ENCODE results near the gene COX7A2L. TPM values are rescaled to one million over a fixed set of nuclear protein-coding genes. Genes with fewer than 3 reads are reported as not detected.

The COX7A2L gene
- polyA plus RNA-seq, 1 of the 3 experiments (the other 2 are of a cell fraction): 77.6 TPM

GRCh38 chr2:42386682-42387081, 25.7 kb upstream of the COX7A2L start:
- H3K27me3 ChIP-seq (ENCODE audit: insufficient read depth): no peaks in the 10 kb centered on the region; the same call in 1 of the 2 replicates
- peak; percentile 43 for DNase-seq
- H3K4me1 ChIP-seq (ENCODE audit: control insufficient read depth in 1 of 2, insufficient read depth in 2 of 2, low read depth in 1 of 2, low read length in 1 of 2): peaks cover 0 to 8% of the 10 kb centered on the region in 2 experiments; a peak in 2 of 4 replicates
- ChIA-PET POLR2A (no interaction called here), CTCF (interaction anchor here (0.9 to 3.6 kb wide), 8 partner anchors 12 to 300 kb away, joined by 3 to 20 read pairs (median 5); no protein-coding TSS in a partner anchor)
- no peak overlapping the region for H3K27ac ChIP-seq (ENCODE audit: low read depth in 2 of 2, low read length in 1 of 2)
- H3K9me3 ChIP-seq: no peaks in the 10 kb centered on the region
- H3F3A ChIP-seq (replicated peaks; ENCODE audit: insufficient read depth): no peaks in the 10 kb centered on the region
- H3K4me3 ChIP-seq (ENCODE audit: low read depth in 2 of 2, low read length in 1 of 2): no peak overlapping the region
- no peaks in the 10 kb centered on the region for H3K79me2 ChIP-seq (ENCODE audit: insufficient read depth)
- TF ChIP-seq, protein P1, sequence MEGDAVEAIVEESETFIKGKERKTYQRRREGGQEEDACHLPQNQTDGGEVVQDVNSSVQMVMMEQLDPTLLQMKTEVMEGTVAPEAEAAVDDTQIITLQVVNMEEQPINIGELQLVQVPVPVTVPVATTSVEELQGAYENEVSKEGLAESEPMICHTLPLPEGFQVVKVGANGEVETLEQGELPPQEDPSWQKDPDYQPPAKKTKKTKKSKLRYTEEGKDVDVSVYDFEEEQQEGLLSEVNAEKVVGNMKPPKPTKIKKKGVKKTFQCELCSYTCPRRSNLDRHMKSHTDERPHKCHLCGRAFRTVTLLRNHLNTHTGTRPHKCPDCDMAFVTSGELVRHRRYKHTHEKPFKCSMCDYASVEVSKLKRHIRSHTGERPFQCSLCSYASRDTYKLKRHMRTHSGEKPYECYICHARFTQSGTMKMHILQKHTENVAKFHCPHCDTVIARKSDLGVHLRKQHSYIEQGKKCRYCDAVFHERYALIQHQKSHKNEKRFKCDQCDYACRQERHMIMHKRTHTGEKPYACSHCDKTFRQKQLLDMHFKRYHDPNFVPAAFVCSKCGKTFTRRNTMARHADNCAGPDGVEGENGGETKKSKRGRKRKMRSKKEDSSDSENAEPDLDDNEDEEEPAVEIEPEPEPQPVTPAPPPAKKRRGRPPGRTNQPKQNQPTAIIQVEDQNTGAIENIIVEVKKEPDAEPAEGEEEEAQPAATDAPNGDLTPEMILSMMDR (IDR thresholded peaks at IDR 0.05): peak; percentile 57
- TF ChIP-seq FOSL2 (IDR thresholded peaks at IDR 0.05; ENCODE audit: borderline replicate concordance, low read depth): no peak
- H3K36me3 ChIP-seq (replicated peaks in 1 of 2; ENCODE audit: control insufficient read depth in 1 of 2, insufficient read depth in 2 of 2, low read length in 1 of 2): no peaks in the 10 kb centered on the region
- no peak overlapping the region for H3K9ac ChIP-seq
- H2AFZ ChIP-seq (ENCODE audit: low read depth): no peak overlapping the region
- H4K20me1 ChIP-seq (ENCODE audit: insufficient read depth): no peaks in the 10 kb centered on the region
- WGBS (ENCODE audit: low lambda C conversion rate): 79% methylated on average over 5 of the region's 5 CpGs
- no peaks in the 10 kb centered on the region for H3K9me2 ChIP-seq
- H3K4me2 ChIP-seq: no peak overlapping the region

DNA sequence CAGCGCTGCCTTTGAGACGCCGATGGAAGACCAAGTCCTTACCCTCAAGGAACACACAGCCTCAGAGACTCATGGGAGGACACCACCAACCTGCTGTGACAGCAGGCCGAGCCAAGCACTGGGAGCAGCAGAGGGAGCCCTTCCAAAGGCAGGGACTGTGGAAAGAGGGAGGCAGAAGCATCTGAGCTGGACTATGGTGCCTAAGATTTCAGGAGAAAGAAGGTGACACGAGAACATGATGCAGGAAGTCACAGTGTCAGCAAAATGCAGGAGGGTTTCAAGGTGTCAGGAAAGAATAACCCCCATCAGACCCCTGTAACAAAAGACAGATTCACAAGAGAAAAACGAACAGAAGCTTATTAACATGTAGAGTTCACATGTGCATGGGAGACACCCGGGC, 24.2 kb upstream of the COX7A2L start:
- H3F3A ChIP-seq (replicated peaks; ENCODE audit: insufficient read depth): no peaks in the 10 kb centered on the region
- no peaks in the 10 kb centered on the region for H3K36me3 ChIP-seq (replicated peaks in 1 of 2; ENCODE audit: control insufficient read depth in 1 of 2, insufficient read depth in 2 of 2, low read length in 1 of 2)
- H3K27ac ChIP-seq (ENCODE audit: low read depth in 2 of 2, low read length in 1 of 2): no peak overlapping the region; a peak in 1 of 4 replicates
- no peaks in the 10 kb centered on the region for H3K9me2 ChIP-seq
- ChIA-PET POLR2A (interaction anchor here (0.9 kb wide), 1 partner anchor 13 kb away, joined by 3 read pairs; no protein-coding TSS in a partner anchor), CTCF (interaction anchor here (0.7 to 3.6 kb wide), 11 partner anchors 8 to 278 kb away, joined by 3 to 20 read pairs (median 5); no protein-coding TSS in a partner anchor)
- H4K20me1 ChIP-seq (ENCODE audit: insufficient read depth): no peaks in the 10 kb centered on the region
- no peaks in the 10 kb centered on the region for H3K9me3 ChIP-seq
- no peak overlapping the region for H3K4me2 ChIP-seq
- peaks cover 11% of the 10 kb centered on the region; the same call in 1 of the 2 replicates for H3K27me3 ChIP-seq (ENCODE audit: insufficient read depth)
- no peak for DNase-seq
- peaks cover 0 to 8% of the 10 kb centered on the region in 2 experiments; a peak in 2 of 4 replicates for H3K4me1 ChIP-seq (ENCODE audit: control insufficient read depth in 1 of 2, insufficient read depth in 2 of 2, low read depth in 1 of 2, low read length in 1 of 2)
- H3K9ac ChIP-seq: no peak overlapping the region
- H3K79me2 ChIP-seq (ENCODE audit: insufficient read depth): no peaks in the 10 kb centered on the region
- WGBS (ENCODE audit: low lambda C conversion rate): 66% methylated on average over 7 of the region's 7 CpGs
- no peak overlapping the region for H2AFZ ChIP-seq (ENCODE audit: low read depth)
- H3K4me3 ChIP-seq (ENCODE audit: low read depth in 2 of 2, low read length in 1 of 2): no peak overlapping the region
- TF ChIP-seq USF1 (IDR thresholded peaks at IDR 0.05; ENCODE audit: borderline replicate concordance, low read depth): no peak
- TF ChIP-seq NFIC (IDR thresholded peaks at IDR 0.05; ENCODE audit: borderline replicate concordance): no peak
- no peak for TF ChIP-seq RFX5 (IDR thresholded peaks at IDR 0.05; ENCODE audit: low read length)
- no peak for TF ChIP-seq SIN3A (IDR thresholded peaks at IDR 0.05; ENCODE audit: borderline replicate concordance, low read depth, low read length)
- TF ChIP-seq IRF3 (IDR thresholded peaks at IDR 0.05; ENCODE audit: low read depth, low read length): no peak
- no peak for TF ChIP-seq FOXM1 (IDR thresholded peaks at IDR 0.05; ENCODE audit: low read depth)
- TF ChIP-seq TEAD4 (IDR thresholded peaks at IDR 0.05; ENCODE audit: borderline replicate concordance, insufficient read depth): no peak
- peak; percentile 44; the same call in 1 of the 2 replicates for TF ChIP-seq SMC3 (IDR thresholded peaks at IDR 0.05; ENCODE audit: low read depth, low read length)
- peak; percentile 63 for TF ChIP-seq RAD21 (IDR thresholded peaks at IDR 0.05; ENCODE audit: low read length)
- TF ChIP-seq FOXJ3 (CRISPR knock-in tag; IDR thresholded peaks at IDR 0.05): no peak
- TF ChIP-seq, protein P1 (IDR thresholded peaks at IDR 0.05): peak; percentile 38; the same call in 1 of the 2 replicates
- no peak for TF ChIP-seq FOSL2 (IDR thresholded peaks at IDR 0.05; ENCODE audit: borderline replicate concordance, low read depth)
- no peak for TF ChIP-seq EZH2phosphoT487 (IDR thresholded peaks at IDR 0.05; ENCODE audit: borderline replicate concordance, low read depth)
- no peak for TF ChIP-seq JUND (IDR thresholded peaks at IDR 0.05)
- TF ChIP-seq ZBTB33 (IDR thresholded peaks at IDR 0.05; ENCODE audit: borderline replicate concordance, low read depth): no peak
- no peak for TF ChIP-seq NRF1 (IDR thresholded peaks at IDR 0.05; ENCODE audit: low read depth, low read length)
- TF ChIP-seq GABPA (IDR thresholded peaks at IDR 0.05; ENCODE audit: low read depth): no peak
- no peak for TF ChIP-seq TCF12 (IDR thresholded peaks at IDR 0.05)
- TF ChIP-seq EP300 (IDR thresholded peaks at IDR 0.05; ENCODE audit: borderline replicate concordance in 1 of 2, low read depth in 1 of 2, low read length in 1 of 2): no peak
